VCaP (cell line): ENCODE measurements around the gene RESF1.
"Not testable (repeated sequence)": the region's sequence is repeated elsewhere in the genome, so short reads cannot be mapped to it uniquely, and the experiment has no call there.

Source experiments
- H3K27ac ChIP-seq: fragments of 450-650 bp; 2 replicates; pipeline ENCODE4 v1.5.1; 2017
- TF ChIP-seq, protein P1 (sequence below): fragments of 450-650 bp; conservative IDR thresholded peaks from 2 replicates; pipeline ENCODE4 v1.5.1; 2017; ENCODE audit warnings: mild to moderate bottlenecking, moderate library complexity

The RESF1 gene

DNA sequence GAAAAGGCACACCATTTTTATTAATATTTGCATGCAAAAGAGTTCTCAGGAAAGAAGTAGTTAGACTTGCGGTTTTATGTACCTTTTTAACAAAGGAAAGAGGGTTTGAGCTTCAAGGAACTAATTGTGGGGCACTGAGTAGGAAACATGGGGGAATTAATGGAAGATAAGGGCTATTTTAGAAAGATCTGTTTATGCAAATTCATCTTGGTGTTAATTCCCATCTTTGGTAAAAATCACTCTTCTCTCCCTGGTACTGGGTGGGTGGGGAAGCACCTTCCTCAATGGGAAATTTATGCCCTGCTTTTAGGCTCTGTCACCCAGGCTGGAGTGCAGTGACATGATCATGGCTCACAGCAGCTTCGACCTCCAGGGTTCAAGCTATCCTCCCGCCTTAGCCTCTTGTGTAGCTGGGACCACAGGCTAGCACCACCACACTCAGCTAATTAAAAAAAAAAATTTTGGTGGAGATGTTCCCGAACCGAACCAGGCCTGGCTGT is 30.1 kb upstream of the RESF1 start:
- TF ChIP-seq, protein P1, sequence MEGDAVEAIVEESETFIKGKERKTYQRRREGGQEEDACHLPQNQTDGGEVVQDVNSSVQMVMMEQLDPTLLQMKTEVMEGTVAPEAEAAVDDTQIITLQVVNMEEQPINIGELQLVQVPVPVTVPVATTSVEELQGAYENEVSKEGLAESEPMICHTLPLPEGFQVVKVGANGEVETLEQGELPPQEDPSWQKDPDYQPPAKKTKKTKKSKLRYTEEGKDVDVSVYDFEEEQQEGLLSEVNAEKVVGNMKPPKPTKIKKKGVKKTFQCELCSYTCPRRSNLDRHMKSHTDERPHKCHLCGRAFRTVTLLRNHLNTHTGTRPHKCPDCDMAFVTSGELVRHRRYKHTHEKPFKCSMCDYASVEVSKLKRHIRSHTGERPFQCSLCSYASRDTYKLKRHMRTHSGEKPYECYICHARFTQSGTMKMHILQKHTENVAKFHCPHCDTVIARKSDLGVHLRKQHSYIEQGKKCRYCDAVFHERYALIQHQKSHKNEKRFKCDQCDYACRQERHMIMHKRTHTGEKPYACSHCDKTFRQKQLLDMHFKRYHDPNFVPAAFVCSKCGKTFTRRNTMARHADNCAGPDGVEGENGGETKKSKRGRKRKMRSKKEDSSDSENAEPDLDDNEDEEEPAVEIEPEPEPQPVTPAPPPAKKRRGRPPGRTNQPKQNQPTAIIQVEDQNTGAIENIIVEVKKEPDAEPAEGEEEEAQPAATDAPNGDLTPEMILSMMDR = no peak
- no peak overlapping the region for H3K27ac ChIP-seq

DNA sequence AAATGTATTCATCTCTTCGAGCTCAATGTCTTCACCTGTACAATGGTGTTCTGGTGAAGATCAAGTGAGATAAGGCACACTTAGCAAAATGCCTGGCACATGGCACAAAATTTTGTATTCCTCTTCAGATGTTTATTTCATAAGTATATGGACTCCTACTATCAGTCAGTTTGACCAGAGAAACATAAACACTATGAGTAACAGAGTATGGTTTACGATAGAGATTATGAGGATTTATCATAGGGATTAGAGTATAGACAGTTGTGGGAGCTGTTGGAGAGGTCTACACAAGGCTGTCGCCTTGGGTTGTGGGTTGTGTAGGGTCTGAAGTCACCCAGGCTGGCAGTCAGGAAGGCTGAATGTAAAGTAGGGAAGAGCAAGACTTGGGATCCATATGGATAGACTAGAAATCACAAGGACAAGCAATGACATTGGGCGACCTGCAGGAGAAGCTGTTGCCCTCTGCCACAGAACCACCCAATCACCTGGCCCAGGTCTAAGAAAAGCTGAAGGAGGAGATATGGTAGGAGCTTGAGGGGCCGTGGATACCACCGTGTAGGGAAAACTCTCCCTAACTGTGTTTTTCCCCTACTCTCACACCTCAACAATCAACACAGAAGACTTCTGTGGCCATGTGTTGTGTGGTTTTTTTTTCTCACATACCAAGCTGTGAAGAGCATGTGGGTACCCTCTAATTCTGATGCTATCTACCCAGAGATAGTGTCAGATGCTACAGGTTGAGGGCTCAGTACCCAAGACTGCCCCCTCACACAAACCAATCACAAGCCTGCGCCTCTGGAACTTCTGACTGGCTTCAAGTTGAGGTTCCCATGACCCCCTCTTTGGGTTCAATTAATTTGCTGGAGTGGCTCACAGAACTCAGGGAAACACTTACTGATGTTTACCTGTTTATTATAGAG is 27.2 kb upstream of the RESF1 start:
- TF ChIP-seq, protein P1 = no peak
- no peak overlapping the region for H3K27ac ChIP-seq

DNA sequence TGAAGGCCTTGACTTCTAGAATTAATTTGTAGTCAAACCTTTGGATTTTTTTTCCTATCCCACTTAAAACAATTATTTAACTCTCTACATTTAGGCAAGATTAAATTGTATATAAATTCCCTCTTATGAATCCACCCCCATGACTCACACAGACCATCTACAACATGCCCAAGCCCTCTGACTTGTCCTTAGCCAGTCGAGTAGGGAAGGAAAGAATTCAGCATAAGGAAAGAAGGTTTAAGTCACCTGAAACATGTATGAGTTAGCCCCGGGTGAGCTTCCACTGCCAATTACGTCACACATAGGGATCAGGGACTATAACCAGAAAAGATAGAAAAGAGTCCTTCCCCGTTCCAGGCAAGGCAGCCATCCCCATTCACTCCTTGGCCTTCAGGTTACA is 14.9 kb upstream of the RESF1 start:
- H3K27ac ChIP-seq = no peak overlapping the region
- TF ChIP-seq, protein P1 = no peak

DNA sequence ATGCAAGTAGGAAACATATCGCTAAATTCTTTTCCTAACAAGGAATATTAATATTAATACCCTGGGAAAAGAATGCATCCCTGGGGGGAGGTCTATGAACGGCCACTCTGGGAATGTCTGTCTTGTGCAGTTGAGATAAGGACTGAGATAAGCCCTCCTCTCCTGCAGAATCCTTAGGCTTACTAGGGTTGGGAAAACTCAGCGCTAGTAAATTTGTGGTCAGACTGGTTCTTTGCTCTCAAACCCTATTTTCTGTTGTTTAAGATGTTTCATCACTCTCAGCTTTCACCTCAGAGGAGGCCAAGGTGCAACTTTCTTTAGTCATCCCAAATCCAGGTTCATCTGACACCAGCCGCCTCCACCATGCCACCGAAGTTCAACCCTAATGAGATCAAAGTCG is 11.2 kb upstream of the RESF1 start:
- no peak overlapping the region for H3K27ac ChIP-seq
- TF ChIP-seq, protein P1 = no peak

DNA sequence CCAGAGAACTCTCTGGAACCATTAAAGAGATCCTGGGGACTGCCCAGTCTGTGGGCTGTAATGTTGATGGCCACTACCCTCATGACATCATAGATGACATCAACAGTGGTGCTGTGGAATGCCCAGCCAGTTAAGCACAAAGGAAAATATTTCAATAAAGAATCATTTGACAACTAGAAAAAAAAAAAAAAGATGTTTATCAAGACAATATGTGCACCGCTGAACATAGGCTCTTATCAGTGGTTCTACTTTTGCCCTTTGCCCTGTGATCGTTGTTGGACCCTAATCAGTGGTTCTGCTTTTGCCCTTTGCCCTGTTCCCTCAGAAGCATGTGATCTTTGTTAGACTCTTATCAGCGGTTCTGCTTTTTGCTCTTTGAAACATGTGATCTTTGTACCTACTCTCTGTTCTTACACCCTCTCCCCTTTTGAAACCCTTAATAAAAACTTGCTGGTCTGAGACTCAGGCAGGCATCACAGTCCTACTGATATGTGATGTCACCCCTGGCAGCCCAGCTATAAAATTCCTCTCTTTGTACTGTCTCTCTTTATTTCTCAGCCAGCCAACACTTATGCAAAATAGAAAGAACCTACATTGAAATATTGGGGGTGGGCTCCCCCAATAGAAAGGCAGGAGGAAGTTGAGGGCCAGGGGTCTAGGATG is 10.4 kb upstream of the RESF1 start:
- not testable (repeated sequence) for H3K27ac ChIP-seq

DNA sequence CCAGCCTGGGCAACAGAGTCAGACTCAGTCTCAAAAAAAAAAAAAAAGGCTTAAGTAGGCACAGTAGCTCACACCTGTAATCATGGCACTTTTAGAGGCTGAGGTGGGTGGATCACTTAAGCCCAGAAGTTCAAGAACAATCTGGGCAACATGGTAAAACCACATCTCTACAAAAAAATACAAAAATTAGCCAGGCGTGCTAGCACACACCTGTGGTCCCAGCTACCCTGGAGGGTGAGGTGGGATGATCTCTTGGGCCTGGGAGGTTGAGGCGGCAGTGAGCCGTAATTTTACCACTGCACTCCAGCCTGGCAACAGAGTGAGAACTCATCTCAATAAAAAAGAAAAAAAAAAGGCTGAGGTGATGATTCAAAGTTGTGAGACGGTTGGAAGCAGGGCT is 9.1 kb upstream of the RESF1 start:
- TF ChIP-seq, protein P1 = no peak
- no peak overlapping the region for H3K27ac ChIP-seq

DNA sequence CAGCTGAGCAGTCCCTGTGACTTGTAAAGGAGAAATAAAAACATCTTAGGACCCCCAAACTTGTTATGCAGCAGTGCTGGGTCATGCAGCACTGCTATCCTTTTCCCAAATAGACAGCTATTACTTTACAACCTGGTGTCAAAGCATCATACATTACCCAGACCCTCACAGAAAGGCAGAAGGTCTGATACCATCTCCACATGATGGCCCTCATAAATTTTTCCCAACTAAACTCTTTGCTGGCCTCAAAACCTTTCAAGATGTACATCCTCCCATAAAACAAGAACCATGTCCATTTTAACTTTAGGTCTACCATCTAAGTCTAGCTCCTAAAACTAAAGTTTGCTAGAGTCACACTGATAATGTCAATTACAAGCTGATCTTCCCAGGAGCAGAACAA is 8.7 kb upstream of the RESF1 start:
- H3K27ac ChIP-seq = no peak overlapping the region

More for the DNA sequence above, 8.7 kb upstream of the RESF1 start:
- TF ChIP-seq, protein P1 = no peak
